Stimulated activated CD4-positive, alpha-beta T cell treated with anti-CD3 and anti-CD28 coated beads, TNF-alpha, amount 100 ng/mL, for 48 hours (primary cell): Measurements from ENCODE around the gene TYW1B.
"Not testable (repeated sequence)": the region's sequence is repeated elsewhere in the genome, so short reads cannot be mapped to it uniquely, and the experiment has no call there.

ENCODE experiments used
- DNase-seq, 3 donors: peaks; one replicate each; pipeline ENCODE4 v3.0.0-alpha.2; 2020; ENCODE audit warnings: low read depth in 3 of 3

Gene TYW1B

GRCh38 chr7:72696643-72697042 is 131.4 kb downstream of the TYW1B start:
- not testable (repeated sequence) for DNase-seq

- not testable (repeated sequence) for DNase-seq
These were observed 132.5 kb downstream of the TYW1B start for GRCh38 chr7:72695482-72695881.

GRCh38 chr7:72691442-72691841 is 136.6 kb downstream of the TYW1B start:
- DNase-seq, result not testable (repeated sequence)

- not testable (repeated sequence) for DNase-seq
These were observed 137.8 kb downstream of the TYW1B start for GRCh38 chr7:72690177-72690576.

GRCh38 chr7:72689344-72689743 is 138.7 kb downstream of the TYW1B start:
- DNase-seq, result not testable (repeated sequence)

GRCh38 chr7:72681211-72681610 is 146.8 kb downstream of the TYW1B start:
- not testable (repeated sequence) for DNase-seq

- DNase-seq, result not testable (repeated sequence)
These were observed 151.1 kb downstream of the TYW1B start for GRCh38 chr7:72676880-72677279.

GRCh38 chr7:72676086-72676690 is 151.8 kb downstream of the TYW1B start:
- DNase-seq, result not testable (repeated sequence)

- not testable (repeated sequence) for DNase-seq
These were observed 152.3 kb downstream of the TYW1B start for GRCh38 chr7:72675686-72676085.

- no peak for DNase-seq
These were observed 153.6 kb downstream of the TYW1B start for GRCh38 chr7:72674394-72674793.

GRCh38 chr7:72670850-72671249 is 157.2 kb downstream of the TYW1B start:
- DNase-seq, result not testable (repeated sequence)

GRCh38 chr7:72668435-72668834 is 159.6 kb downstream of the TYW1B start:
- not testable (repeated sequence) for DNase-seq

GRCh38 chr7:72667049-72667448 is 161.0 kb downstream of the TYW1B start:
- DNase-seq, result not testable (repeated sequence)

GRCh38 chr7:72648574-72648973 is 179.4 kb downstream of the TYW1B start:
- not testable (repeated sequence) for DNase-seq

GRCh38 chr7:72643708-72644107 is 184.3 kb downstream of the TYW1B start:
- DNase-seq, result not testable (repeated sequence)

GRCh38 chr7:72641485-72642248 is 186.3 kb downstream of the TYW1B start:
- not testable (repeated sequence) for DNase-seq

- DNase-seq, result not testable (repeated sequence)
These were observed 187.3 kb downstream of the TYW1B start for GRCh38 chr7:72640740-72641139.

- not testable (repeated sequence) for DNase-seq
These were observed 192.6 kb downstream of the TYW1B start for GRCh38 chr7:72635273-72635908.

GRCh38 chr7:72632765-72633292 is 195.2 kb downstream of the TYW1B start:
- not testable (repeated sequence) for DNase-seq

- DNase-seq, result not testable (repeated sequence)
These were observed 199.6 kb downstream of the TYW1B start for GRCh38 chr7:72628375-72628774.

GRCh38 chr7:72626428-72627011 is 201.5 kb downstream of the TYW1B start:
- DNase-seq, result not testable (repeated sequence)
